ENCODE results near the gene DCAF15. TPM values are rescaled to one million over a fixed set of nuclear protein-coding genes. Genes with fewer than 3 reads are reported as not detected.

The DCAF15 gene
- total and polyA plus RNA-seq, 2 donors (not counting 3 experiments of a cell fraction or from before 2014, with no cell fraction given): 41.9 to 42.4 TPM

GRCh38 chr19:13995878-13996765 lies 43.8 kb downstream of the DCAF15 start:
- TF ChIP-seq GATA2 (IDR thresholded peaks at IDR 0.05; ENCODE audit: insufficient read depth, insufficient read length, low read depth, low read length) (no peak), CTCF (IDR thresholded peaks at IDR 0.05; ENCODE audit: extremely low read depth in 1 of 2, insufficient read depth in 1 of 2, low read depth in 1 of 2, low read length in 2 of 2) (no peak), FOS (IDR thresholded peaks at IDR 0.05; ENCODE audit: borderline replicate concordance, insufficient read depth, low read length) (no peak), JUN (IDR thresholded peaks at IDR 0.05; ENCODE audit: borderline replicate concordance, insufficient read depth, insufficient read length, low read depth) (no peak), MAX (IDR thresholded peaks at IDR 0.05; ENCODE audit: insufficient read depth, insufficient read length) (no peak), EZH2 (IDR thresholded peaks at IDR 0.05; ENCODE audit: borderline replicate concordance, low read depth, low read length, severe bottlenecking) (no peak), POLR2A (IDR thresholded peaks at IDR 0.05; ENCODE audit: low read depth, low read length) (no peak), POLR2AphosphoS5 (IDR thresholded peaks at IDR 0.05; ENCODE audit: insufficient read depth, low read depth, low read length) (no peak), MYC (IDR thresholded peaks at IDR 0.05; ENCODE audit: low read depth, low read length) (no peak)
- no TSS peak for BruUV-seq (replicated peaks)
- Histone ChIP-seq H4K20me1 (replicated peaks; ENCODE audit: control insufficient read depth, extremely low read depth, insufficient read depth, low read length) (no peaks in the 10 kb centered on the region), H2AFZ (ENCODE audit: low read depth, low read length) (no peak overlapping the region), H3K27me3 (ENCODE audit: control insufficient read depth in 2 of 2, insufficient read depth in 2 of 2, low read length in 2 of 2) (no peaks in the 10 kb centered on the region), H3K79me2 (ENCODE audit: control insufficient read depth, insufficient read depth, low read length) (peaks cover 2% of the 10 kb centered on the region), H3K36me3 (ENCODE audit: control insufficient read depth in 2 of 2, extremely low read depth in 1 of 2, insufficient read depth in 2 of 2, low read length in 2 of 2) (peaks cover 0 to 7% of the 10 kb centered on the region in 2 experiments), H3K4me2 (ENCODE audit: insufficient read depth, low read length) (no peak overlapping the region), H3K9ac (replicated peaks; ENCODE audit: extremely low read depth, insufficient read depth, low read length) (no peak overlapping the region), H3K4me3 (replicated peaks in 1 of 3; ENCODE audit: insufficient read depth in 1 of 3, low read depth in 1 of 3, low read length in 3 of 3) (no peak overlapping the region), H3K9me1 (replicated peaks; ENCODE audit: control insufficient read depth, extremely low read depth, insufficient read depth, low read length) (no peaks in the 10 kb centered on the region), H3K27ac (ENCODE audit: insufficient read depth, low read depth, low read length) (no peak overlapping the region), H3K4me1 (ENCODE audit: control insufficient read depth, extremely low read depth, insufficient read depth, low read length) (no peaks in the 10 kb centered on the region), H3K9me3 (replicated peaks; ENCODE audit: control insufficient read depth, insufficient read depth, low read length) (no peaks in the 10 kb centered on the region)
- no peak for DNase-seq (ENCODE audit: low read depth, low spot score)
- ChIA-PET CTCF (interaction anchor here (0.7 to 1.4 kb wide), 4 partner anchors 10 to 36 kb away, joined by 4 to 6 read pairs (median 4); partner anchors contain the start of gene IL27RA), POLR2A (no interaction called here)
- intact Hi-C loops (cut with micrococcal nuclease) (no loop called here), dilution Hi-C loops (cut with MboI; ENCODE audit: extremely low pct_ligation_motif_present, low sequenced_read_pairs) (no loop called here)
- FAIRE-seq: no peak
